HG03469 (cell line): Measurements from ENCODE around the gene CRIP1.

ENCODE experiments used
- ATAC-seq: cut with Tn5 transposase; IDR thresholded peaks from one replicate; pipeline ENCODE4 v1.9.1; 2021; ENCODE audit warnings: mild to moderate bottlenecking, moderate library complexity, moderate number of reproducible peaks; ENCODE audit not compliant: unreplicated experiment

The CRIP1 gene

DNA sequence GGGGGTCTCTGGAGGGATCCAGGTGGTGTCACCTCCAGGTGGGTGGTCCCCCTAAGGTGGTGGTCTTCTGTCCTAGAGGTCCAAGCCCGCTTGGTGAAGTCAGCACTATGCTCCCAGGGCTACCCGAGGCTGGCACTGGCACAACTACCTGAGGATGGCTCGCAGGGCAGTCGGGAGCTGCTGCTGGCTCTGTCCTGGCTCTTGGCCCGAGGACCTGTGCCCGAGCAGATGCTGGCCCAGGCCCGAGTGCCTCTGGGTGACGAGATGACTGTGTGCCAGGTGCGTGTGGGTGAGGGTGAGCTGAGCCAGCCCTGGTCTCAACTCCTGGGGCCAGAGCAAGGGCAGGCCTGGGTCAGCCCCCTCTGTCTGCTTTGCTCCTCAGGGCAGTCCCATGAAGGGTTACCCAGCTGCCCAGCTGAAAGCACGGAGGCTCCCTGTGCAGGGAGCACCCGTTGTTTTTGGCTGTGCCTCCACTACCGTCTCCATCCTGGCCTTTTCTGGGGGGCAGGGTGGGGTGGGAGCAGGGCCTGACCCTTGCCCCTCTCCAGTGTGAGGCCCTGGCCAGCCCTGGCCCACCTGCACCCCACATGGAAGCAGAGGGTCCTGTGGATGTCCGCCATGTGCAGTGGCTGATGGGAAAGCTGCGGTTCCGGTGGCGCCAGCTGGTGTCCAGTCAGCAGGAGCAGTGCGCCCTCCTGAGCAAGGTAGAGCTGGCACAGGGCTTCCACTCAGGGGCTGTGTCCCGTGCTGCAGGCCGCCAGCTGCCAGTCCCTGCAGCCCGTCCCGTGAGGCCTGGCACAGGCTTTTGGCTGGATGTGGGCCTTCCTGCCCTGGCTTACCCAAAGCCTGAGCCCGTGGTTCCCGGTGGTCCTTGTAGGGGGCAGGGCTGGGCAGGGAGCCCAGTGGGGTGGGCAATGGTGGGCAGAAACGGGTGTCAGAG lies 5.6 kb downstream of the CRIP1 start:
- no peak for ATAC-seq

DNA sequence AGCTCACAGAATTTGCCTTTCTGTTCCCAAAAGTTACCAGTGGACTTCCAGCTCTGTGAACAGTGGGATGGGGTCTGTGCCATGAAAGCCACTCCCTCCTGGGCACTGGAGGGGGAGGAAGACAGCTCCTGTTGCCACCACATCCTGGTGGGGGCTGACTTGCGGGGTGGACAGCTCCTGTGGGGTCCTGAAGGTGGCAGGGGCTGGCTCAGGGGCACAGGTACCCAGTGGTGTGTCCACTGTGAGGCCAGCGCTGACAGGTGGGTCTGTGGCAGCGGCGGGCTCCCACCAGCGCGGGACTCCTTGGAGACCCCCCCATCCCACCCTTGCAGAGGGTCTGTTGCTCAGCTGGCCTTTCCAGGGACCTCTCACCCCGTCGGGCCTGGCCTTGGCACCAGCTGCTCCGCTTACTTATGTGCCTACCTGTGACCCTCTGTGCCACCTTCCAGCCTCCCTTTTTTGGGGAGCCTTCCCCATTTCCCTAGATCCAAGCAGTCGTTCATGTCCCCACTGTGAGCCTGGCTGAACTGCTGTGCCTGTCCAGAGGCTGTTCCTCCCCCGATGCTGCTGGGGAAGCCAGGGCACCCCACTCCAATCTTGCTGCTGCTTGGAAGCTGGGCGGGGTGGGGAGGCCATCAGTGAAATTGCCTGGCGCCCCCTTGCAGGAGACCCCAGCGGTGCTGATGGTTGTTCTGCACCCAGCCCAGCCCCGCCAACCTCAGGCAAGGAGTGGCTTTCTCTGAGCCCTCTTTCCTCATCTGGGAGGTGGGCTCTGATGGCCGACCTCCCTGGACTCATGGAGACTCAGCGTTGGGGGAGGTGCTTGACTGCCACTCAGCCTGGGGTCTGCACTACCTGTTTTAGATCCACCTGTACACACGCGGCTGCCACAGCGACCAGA lies 6.5 kb downstream of the CRIP1 start:
- no peak for ATAC-seq

DNA sequence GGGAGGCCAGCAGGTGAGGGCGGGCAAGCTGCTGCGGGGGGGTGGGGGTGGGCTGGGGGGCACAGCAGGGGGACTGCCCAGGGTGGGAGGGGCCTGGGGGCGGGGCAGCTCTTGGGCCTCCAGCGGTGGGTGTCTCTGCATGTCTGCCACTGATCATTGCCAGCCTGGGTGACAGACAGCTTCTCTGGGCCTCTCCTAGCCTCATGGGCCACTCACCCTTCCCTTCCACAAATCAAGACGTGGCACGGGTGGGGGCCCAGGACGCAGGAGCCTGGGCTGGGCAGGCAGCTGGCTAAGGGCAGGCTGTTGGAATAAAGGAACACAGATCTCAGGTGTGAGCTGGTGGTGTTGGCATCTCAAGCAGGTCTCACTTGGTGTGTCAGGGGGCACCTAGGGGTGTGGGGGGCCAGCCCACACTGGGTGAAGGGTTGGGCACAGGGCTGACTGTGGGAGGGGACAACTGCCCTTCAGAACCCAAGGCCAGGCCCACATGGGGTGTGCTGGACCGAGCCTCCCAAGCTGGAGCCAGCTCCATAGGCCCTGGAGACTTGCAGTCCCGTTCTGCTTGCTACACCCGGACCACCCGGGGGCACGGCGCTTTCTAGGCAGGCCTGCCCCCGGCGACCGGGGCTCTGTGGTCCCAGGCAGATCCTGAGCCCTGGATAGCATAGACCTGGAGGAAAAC lies 7.4 kb downstream of the CRIP1 start:
- ATAC-seq = no peak

DNA sequence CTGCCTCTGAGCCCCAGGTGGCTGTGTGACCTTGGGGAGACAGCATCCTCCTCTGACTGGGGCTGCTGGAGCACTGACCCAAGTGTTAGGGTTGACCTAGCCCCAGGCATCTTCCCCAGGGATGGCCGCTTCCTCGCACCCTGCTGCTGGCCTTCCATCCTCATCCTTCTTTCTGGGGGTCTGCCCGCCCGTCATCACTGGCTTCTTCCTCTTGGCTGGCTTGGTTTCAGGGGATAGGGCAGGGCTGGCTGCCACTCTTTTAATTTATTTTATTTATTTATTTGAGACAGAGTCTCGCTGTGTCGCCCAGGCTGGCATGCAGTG lies 7.9 kb downstream of the CRIP1 start:
- ATAC-seq = no peak

GRCh38 chr14:105495101-105495989 lies 8.7 kb downstream of the CRIP1 start:
- no peak for ATAC-seq

DNA sequence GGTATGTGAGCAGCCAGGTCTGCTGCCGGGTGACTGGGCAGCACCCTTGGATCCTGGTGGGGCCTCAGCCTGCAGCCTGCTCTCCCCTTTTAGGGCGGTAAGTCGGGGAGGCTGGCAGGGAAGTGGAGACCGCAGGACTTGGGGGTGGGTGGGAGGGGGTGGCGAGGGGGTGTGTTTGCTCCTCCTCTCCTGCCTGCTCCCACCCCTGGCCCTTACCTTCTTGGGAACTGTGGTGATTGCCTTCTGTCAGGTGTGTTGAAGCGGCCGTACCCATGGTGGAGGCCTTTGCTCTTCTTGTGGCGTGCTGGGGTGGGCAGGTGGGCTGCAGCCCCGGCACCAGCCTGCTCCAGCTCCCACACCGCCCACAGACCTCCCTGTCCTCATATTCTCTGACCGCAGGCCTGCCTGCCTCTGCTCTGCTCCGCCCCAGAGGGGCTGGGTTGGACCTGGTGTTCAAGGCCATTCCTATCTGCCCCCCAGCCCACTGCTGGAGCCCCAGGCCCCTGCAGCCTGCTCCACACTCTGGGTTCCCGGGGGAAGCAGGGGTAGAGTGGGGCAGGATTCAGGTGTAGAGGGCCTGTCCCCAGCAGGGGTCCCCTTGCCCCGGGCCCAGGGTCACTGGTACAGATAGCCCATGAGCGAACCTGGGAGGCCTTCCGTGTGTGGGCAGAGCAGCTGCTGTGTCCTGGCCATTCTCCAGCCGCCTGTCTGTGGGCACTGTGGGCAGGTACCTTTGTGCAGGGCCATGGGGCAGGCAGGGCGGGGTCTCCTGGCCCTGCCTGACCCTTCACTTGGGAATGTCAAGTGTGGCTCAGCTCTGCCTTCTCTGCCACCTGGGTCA lies 9.5 kb downstream of the CRIP1 start:
- ATAC-seq = no peak

DNA sequence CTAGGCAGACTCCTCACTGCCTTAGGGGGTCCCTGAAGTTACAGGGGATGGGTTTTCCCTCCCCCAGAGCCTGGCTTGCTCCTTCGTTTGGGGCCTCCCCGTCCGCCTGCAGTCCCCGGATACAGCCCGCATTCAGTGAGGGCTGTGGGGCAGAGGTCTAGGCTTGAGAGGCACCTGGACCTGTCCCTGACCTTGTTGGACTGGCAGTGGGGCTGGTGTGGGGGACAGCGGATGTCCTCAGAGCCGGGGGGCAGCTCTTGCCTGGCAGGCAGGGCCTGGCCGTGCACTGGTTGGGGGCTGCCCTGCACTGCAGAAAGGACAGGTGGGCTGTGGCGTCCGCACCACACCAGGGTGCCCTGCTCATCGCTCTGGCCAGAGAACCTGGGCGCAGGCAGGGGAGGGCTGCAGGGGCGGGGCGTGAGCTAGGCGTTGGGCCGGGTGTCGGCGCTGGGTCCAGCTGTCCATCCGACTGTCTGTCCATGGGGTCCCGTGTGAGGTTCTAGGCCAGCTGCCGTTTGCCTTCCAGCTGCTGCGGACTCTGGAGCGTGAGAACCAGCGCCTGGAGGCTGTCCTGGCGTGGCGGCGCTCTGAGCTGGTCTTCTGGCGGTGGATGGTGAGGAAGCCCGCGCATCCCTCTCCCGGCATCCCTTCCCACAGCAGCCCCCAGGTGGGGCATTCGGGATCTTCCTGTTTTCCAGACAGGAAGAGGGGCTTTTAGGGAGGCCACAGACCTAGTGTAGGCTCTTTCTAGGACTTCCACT lies 10.3 kb downstream of the CRIP1 start:
- ATAC-seq = no peak

DNA sequence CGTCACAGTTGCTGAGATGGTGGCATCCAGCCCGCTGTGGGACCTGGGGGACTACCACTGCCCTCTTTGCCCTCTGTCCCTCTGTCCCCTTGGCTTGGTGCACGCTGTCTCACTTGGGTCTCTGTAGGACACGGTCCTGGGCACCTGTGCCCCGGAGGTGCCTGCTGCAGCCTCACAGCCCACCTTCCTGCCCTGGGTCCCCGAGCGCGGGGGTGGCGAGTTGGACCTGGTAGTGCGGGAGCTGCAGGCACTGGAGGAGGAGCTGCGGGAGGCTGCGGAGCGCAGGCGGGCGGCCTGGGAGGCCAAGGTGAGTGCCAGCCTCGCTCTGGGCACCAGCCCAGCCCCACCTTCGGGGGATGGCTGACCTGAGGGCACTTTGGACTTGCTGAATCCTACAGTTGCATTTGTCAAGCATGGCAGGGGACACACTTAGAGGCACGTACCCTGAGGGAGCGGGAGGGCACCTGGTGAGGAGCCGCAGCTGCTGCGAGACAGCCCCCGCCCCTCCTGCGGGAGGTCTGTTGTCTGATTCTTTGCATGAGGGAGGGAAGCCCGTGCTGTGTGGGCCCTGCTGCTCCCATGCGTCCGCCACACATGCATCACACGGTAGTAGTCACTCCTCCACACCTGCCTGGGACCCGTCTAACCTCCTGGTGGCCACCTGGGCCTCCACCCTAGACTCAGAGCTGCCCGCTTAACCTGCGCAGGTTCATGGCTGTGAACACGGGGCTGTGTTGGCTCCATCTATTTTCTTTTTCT lies 11.2 kb downstream of the CRIP1 start:
- ATAC-seq = no peak

GRCh38 chr14:105498430-105499255 lies 12.0 kb downstream of the CRIP1 start:
- no peak for ATAC-seq

DNA sequence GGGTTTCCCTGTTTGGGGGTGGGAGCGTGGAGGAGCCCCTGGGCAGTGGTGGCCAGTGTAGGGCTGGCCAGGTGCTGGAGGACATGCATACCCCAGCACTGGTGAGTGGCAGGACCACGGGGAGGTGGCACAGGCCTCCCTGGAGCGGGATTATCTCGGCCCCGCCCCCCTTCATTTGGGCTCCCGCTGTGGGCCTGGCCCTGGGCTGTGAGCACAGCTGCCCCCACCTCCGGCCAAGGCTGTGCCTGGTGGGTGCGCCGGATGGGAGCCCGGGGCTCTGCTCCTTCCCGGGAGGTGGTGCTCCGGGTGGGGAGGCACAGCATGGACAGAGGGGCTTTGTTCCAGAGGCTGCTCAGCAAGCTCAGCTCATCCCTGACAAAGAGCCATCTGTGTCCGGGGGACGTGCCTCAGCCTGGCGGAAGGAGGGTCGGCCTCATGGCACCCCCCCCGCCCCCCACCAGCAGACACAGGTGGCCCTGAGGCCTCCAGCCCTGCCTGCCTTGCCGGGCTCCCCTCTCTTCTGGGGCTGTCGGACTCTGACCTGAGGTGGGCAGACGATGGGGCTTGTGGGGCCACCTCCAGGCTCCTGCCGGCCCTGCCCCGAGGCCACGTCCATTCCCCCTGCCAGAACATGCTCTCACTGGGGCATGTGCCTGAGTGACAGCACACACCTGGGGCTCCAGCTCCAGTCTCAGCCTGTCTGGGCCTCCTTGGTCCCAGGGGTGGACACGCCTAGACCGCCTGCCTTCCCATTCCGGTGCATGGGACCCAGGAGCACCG lies 12.8 kb downstream of the CRIP1 start:
- ATAC-seq = no peak

GRCh38 chr14:105500036-105500725 lies 13.5 kb downstream of the CRIP1 start:
- ATAC-seq = no peak

DNA sequence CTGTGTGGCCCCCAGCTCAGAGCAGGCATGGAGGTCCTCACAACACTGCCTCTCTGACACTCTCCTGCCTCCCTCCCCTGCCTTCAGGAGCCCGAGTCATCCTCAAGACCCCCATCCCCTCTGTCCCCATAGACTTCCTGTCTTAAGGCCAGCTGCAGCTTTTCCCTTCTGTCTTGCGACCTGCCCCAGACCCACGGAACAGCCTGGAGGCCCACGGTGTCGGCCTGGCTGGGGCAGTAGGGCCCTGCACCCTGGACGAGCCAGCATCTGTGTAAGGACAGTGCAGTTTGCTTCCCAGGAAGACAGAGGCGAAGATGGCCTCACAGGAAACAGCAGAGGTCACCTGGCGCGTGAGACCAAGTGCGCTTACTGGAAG lies 14.0 kb downstream of the CRIP1 start:
- no peak for ATAC-seq

DNA sequence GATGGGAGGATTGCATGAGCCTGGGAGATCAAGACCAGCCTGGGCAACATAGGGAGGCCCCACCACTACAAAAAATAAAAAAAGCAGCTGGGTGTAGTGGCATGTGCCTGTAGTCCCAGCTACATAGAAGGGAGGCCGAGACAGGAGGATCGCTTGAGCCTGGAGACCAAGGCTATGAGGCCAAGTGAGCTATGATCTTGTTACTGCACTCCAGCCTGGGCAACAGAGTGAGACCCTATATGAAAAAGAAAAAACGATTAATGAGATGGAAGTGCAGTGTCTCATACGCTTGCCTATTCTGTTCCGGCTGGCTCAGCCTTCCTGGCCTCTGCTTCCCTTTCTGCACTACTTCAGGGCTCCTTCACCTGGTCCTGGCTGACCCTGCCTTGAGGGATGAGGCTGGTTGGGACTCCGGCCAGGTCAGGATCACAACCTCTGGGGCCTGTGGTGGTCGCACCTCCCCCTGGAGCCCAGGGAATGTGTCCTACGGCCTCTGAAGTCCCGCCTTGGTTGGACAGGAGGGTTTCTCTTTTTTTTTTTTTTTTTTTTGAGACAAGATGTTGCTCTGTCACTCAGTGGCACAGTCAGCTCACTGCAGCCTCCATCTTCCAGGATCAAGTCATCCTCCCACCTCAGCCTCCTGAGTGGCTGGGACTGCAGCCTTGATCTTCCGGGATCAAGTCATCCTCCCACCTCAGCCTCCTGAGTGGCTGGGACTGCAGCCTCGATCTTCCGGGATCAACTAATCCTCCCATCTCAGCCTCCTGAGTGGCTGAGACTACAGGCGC lies 15.0 kb downstream of the CRIP1 start:
- no peak for ATAC-seq

DNA sequence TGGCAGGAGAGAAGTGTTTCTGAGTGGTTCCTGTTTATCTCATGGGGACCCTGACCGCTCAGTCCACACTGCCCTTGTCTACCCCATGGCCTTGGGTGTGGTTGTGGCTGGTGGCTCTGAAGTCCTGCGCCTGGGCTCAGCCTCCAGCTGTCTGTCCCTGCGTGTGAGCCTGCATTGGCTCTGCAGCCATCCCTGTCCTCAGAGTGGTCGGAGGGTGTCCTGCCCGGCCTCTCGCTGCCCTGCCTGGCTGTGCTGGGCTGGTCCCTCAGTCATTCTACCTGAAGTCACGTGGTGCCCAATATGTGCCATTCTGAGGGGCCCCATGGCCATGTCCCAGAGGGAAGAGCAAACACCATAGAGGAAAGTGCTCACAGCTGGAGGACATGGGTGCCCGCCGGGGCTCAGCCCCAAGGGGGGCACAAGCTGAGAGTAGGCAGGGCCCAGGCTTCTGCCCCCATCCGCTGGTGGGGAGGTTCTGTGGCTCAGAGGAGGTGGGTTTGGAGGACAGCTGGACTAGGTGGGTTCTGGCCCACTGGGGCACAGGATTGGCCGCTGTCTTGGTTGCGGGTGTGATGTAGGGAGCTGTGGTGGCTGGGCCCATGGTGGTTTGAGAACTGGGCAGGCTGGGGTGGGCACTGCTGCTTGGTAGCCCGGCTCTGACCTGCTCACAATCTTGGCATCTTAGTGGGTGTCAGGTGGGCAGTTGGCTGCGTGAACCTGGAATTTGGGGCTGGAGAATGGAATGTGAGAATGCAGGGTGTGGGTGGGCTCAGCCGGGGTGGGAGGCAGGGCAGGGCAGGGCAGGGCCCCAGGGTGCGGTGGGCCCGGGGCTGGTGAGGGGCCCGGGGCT lies 16.0 kb downstream of the CRIP1 start:
- no peak for ATAC-seq
